DMS153 treated with DMSO at 0.1 percent for 48 hours (cell line): ENCODE results near the gene CFDP1.
A peak's percentile ranks its signal among the peaks of the same experiment; 100 is the strongest.
"Not testable (repeated sequence)": the region's sequence is repeated elsewhere in the genome, so short reads cannot be mapped to it uniquely, and the experiment has no call there.

Experiments used
- DNase-seq: peaks from one replicate; lab custom pipeline; 2025; ENCODE audit not compliant: unreplicated experiment; lab: John Stamatoyannopoulos, UW

CFDP1 gene

GRCh38 chr16:75459691-75460090 is 26.4 kb upstream of the CFDP1 start:
- no peak for DNase-seq

GRCh38 chr16:75458439-75458838 is 25.1 kb upstream of the CFDP1 start:
- DNase-seq, result no peak

GRCh38 chr16:75458029-75458428 is 24.7 kb upstream of the CFDP1 start:
- no peak for DNase-seq

GRCh38 chr16:75457485-75458021 is 24.2 kb upstream of the CFDP1 start:
- DNase-seq, result no peak

GRCh38 chr16:75456971-75457370 is 23.7 kb upstream of the CFDP1 start:
- DNase-seq, result no peak

- DNase-seq, result not testable (repeated sequence)
Measured at GRCh38 chr16:75456486-75456885, 23.2 kb upstream of the CFDP1 start.

GRCh38 chr16:75455677-75456076 is 22.4 kb upstream of the CFDP1 start:
- no peak for DNase-seq

- no peak for DNase-seq
Measured at GRCh38 chr16:75452464-75453190, 19.3 kb upstream of the CFDP1 start.

- DNase-seq, result no peak
Measured at GRCh38 chr16:75446416-75446815, 13.1 kb upstream of the CFDP1 start.

GRCh38 chr16:75445298-75445697 is 12.0 kb upstream of the CFDP1 start:
- no peak for DNase-seq

- DNase-seq, result no peak
Measured at GRCh38 chr16:75443298-75443697, 10.0 kb upstream of the CFDP1 start.

- DNase-seq, result peak; percentile 95
Measured at GRCh38 chr16:75433732-75434413, 570 bp upstream of the CFDP1 start.

GRCh38 chr16:75429621-75430403 is 3.5 kb downstream of the CFDP1 start:
- no peak for DNase-seq

- DNase-seq, result not testable (repeated sequence)
Measured at GRCh38 chr16:75426524-75426923, 6.8 kb downstream of the CFDP1 start.

GRCh38 chr16:75424105-75424762 is 9.1 kb downstream of the CFDP1 start:
- not testable (repeated sequence) for DNase-seq

- no peak for DNase-seq
Measured at GRCh38 chr16:75423723-75424104, 9.6 kb downstream of the CFDP1 start.

- DNase-seq, result no peak
Measured at GRCh38 chr16:75421820-75422126, 11.5 kb downstream of the CFDP1 start.

- no peak for DNase-seq
Measured at GRCh38 chr16:75420987-75421819, 12.1 kb downstream of the CFDP1 start.

GRCh38 chr16:75416904-75417565 is 16.3 kb downstream of the CFDP1 start:
- no peak for DNase-seq
